Uterus (tissue), 4 donors: ENCODE data around the gene G0S2. TPM values are rescaled to one million over a fixed set of nuclear protein-coding genes. Genes with fewer than 3 reads are reported as not detected.
"Not testable (repeated sequence)": the region's sequence is repeated elsewhere in the genome, so short reads cannot be mapped to it uniquely, and the experiment has no call there.

Experiments
- DNase-seq, 2 donors: peaks; one replicate each; pipeline ENCODE4 v3.0.0-alpha.2; 2019 to 2020
- H3K27ac ChIP-seq, 2 donors: fragments of 200-600 bp; sonication (generic); 1 replicate in 1 of 2; 2 replicates in 1 of 2; pipeline ENCODE4 v1.5.1; 2016 to 2018
- H3K27me3 ChIP-seq, 2 donors: fragments of 200-600 bp; sonication (generic); one replicate each; pipeline ENCODE4 v1.5.1; 2018 to 2019; ENCODE audit warnings: control low read depth in 1 of 2
- H3K36me3 ChIP-seq, 2 donors: fragments of 200-600 bp; sonication (generic); one replicate each; pipeline ENCODE4 v1.5.1; 2019; ENCODE audit warnings: control low read depth in 1 of 2
- H3K4me1 ChIP-seq, 2 donors: fragments of 200-600 bp; sonication (generic); one replicate each; pipeline ENCODE4 v1.5.1; 2018 to 2019; ENCODE audit warnings: control low read depth in 1 of 2
- H3K4me3 ChIP-seq, 2 donors: fragments of 200-600 bp; sonication (generic); 1 replicate in 1 of 2; 2 replicates in 1 of 2; pipeline ENCODE4 v1.5.1; 2018 to 2019; ENCODE audit warnings: mild to moderate bottlenecking in 1 of 2
- H3K9me3 ChIP-seq, 2 donors: fragments of 200-600 bp; sonication (generic); one replicate each; pipeline ENCODE4 v1.5.1; 2019; ENCODE audit warnings: control low read depth in 1 of 2
- POLR2A ChIP-seq, 2 donors: fragments of 450-650 bp; IDR thresholded peaks; one replicate each; pipeline ENCODE4 v1.6.1; 2016; ENCODE audit warnings: antibody characterized with exemption in 2 of 2, mild to moderate bottlenecking in 1 of 2, moderate library complexity in 1 of 2
- intact Hi-C: fragments of 100-400 bp; cut with DNase I; formaldehyde crosslinking; loops from one replicate; pipeline ENCODE4 v1.15.1; 2023; ENCODE audit warnings: low total_unique reads
- total RNA-seq, 4 donors: library from RNA; depleted of rRNA in 3 of 4; stranded (reverse); fragments of >200 nt in 3 of 4; gene quantifications; one replicate each; pipeline versions ENCODE4 v1.1.0 to v1.2.4, GENCODE V29; 2014 to 2023
- TF ChIP-seq, protein P1 (sequence below), 4 experiments: fragments of 200-600 bp in 2 of 4; fragments of 450-650 bp in 2 of 4; sonication (generic) in 2 of 4; IDR thresholded peaks; one replicate each; pipeline ENCODE4 v1.5.1; 2016 to 2019; ENCODE audit warnings: antibody characterized with exemption in 4 of 4, mild to moderate bottlenecking in 2 of 4, moderate library complexity in 1 of 4
- donor health status: DM: yes; HTN: yes; CAD: no.

Gene G0S2
- total RNA-seq, 4 donors from 2014 or later, result 4.5 to 13.2 TPM; not detected in 2

- intact Hi-C loops, result no loop called here
- Histone ChIP-seq H3K36me3 (no peaks in the 10 kb centered on the region), H3K9me3 (no peaks in the 10 kb centered on the region), H3K4me3 (no peak overlapping the region), H3K4me1 (no peaks in the 10 kb centered on the region), H3K27me3 (no peaks in the 10 kb centered on the region), H3K27ac (peak overlapping the region in 1 of 2 donors; percentile 10)
- DNase-seq, result no peak
- TF ChIP-seq POLR2A (IDR thresholded peaks at IDR 0.05), result no peak
- TF ChIP-seq, protein P1, sequence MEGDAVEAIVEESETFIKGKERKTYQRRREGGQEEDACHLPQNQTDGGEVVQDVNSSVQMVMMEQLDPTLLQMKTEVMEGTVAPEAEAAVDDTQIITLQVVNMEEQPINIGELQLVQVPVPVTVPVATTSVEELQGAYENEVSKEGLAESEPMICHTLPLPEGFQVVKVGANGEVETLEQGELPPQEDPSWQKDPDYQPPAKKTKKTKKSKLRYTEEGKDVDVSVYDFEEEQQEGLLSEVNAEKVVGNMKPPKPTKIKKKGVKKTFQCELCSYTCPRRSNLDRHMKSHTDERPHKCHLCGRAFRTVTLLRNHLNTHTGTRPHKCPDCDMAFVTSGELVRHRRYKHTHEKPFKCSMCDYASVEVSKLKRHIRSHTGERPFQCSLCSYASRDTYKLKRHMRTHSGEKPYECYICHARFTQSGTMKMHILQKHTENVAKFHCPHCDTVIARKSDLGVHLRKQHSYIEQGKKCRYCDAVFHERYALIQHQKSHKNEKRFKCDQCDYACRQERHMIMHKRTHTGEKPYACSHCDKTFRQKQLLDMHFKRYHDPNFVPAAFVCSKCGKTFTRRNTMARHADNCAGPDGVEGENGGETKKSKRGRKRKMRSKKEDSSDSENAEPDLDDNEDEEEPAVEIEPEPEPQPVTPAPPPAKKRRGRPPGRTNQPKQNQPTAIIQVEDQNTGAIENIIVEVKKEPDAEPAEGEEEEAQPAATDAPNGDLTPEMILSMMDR (IDR thresholded peaks at IDR 0.05), result no peak
Observed at GRCh38 chr1:209692296-209692695, 17.1 kb downstream of the G0S2 start.

DNA sequence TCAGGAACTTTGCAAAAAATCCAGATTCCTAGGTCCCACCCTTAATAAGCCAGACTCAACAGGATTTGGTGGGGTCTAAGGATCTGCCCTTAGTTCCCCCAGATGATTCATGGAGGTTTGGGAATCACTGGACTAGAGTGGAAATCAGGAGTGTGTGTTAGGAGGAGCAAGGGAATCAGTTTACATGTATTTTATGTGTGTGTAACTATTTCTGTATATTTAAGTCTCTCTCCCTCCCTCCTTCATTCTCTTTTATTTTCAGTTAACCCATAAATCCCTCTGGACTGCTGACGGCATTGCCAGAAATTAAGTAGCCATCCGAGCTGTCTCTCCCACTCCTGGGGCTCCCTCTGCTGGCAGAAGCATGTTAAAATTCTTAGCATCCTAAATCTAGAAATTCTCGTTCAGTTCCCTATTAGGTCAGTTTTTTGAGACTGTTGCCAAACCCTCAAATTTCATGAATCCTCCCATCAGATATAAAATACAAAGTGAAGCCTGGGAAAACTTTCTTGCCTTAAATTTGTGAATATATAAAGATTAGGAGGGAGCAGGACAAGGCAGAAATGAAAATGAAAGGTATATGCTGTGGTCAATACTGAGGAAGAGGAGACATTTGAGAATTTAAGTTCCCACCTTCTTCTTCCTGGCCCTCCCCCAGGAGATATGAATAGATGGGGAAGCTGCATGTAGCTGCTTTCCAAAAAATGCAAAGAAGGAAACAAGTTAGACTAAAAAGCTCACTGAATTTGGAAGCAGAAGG, 17.7 kb downstream of the G0S2 start:
- H3K4me3 ChIP-seq, result no peak overlapping the region
- H3K27ac ChIP-seq, result peak overlapping the region in 1 of 2 donors; percentile 10
- TF ChIP-seq POLR2A (IDR thresholded peaks at IDR 0.05), result no peak
- TF ChIP-seq, protein P1 (IDR thresholded peaks at IDR 0.05), result peak; percentile 72 to 86 (median 78)
- H3K9me3 ChIP-seq, result no peaks in the 10 kb centered on the region
- H3K27me3 ChIP-seq, result no peaks in the 10 kb centered on the region
- H3K36me3 ChIP-seq, result no peaks in the 10 kb centered on the region
- H3K4me1 ChIP-seq, result no peaks in the 10 kb centered on the region
- intact Hi-C loops, result no loop called here
- peak; percentile 74 for DNase-seq

GRCh38 chr1:209696673-209697072, 21.5 kb downstream of the G0S2 start:
- no peaks in the 10 kb centered on the region for H3K9me3 ChIP-seq
- no peak overlapping the region for H3K4me3 ChIP-seq
- no peaks in the 10 kb centered on the region for H3K27me3 ChIP-seq
- TF ChIP-seq POLR2A (IDR thresholded peaks at IDR 0.05), result no peak
- TF ChIP-seq, protein P1 (IDR thresholded peaks at IDR 0.05), result no peak
- intact Hi-C loops, result no loop called here
- no peak for DNase-seq
- H3K27ac ChIP-seq, result no peak overlapping the region
- H3K4me1 ChIP-seq, result no peaks in the 10 kb centered on the region
- no peaks in the 10 kb centered on the region for H3K36me3 ChIP-seq

GRCh38 chr1:209697126-209697525, 21.9 kb downstream of the G0S2 start:
- Histone ChIP-seq H3K4me3 (no peak overlapping the region), H3K27ac (no peak overlapping the region), H3K36me3 (no peaks in the 10 kb centered on the region), H3K4me1 (no peaks in the 10 kb centered on the region), H3K9me3 (no peaks in the 10 kb centered on the region), H3K27me3 (no peaks in the 10 kb centered on the region)
- no peak for TF ChIP-seq POLR2A (IDR thresholded peaks at IDR 0.05)
- TF ChIP-seq, protein P1 (IDR thresholded peaks at IDR 0.05), result no peak
- no peak for DNase-seq
- intact Hi-C loops, result no loop called here

DNA sequence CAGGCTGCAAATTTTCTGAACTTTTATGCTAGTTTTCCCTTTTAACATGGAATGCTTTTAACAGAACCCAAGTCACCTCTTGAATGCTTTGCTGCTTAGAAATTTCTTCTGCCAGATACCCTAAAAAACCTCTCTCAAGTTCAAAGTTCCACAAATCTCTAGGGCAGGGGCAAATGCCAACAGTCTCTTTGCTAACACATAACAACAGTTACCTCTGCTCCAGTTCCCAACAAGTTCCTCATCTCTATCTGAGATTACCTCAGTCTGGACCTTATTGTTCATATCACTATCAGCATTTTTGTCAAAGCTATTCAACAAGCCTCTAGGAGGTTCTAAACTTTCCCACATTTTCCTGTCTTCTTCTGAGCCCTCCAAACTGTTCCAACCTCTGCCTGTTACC, 25.5 kb downstream of the G0S2 start:
- H3K4me1 ChIP-seq, H3K27ac ChIP-seq, H3K36me3 ChIP-seq, H3K27me3 ChIP-seq, H3K9me3 ChIP-seq, intact Hi-C loops, H3K4me3 ChIP-seq, DNase-seq: not testable (repeated sequence)
